Measurements from ENCODE around the gene PRTN3.

The PRTN3 gene

GRCh38 chr19:810077-810855, 30.5 kb upstream of the PRTN3 start:
- no peak for TF ChIP-seq CTCF (IDR thresholded peaks at IDR 0.05; ENCODE audit: low read depth, low read length)
- no peak overlapping the region for H3K4me3 ChIP-seq (replicated peaks in 1 of 2; ENCODE audit: low read depth in 2 of 2, low read length in 2 of 2)
- no peak for DNase-seq (ENCODE audit: low read depth in 2 of 2)

GRCh38 chr19:810883-811489, 29.8 kb upstream of the PRTN3 start:
- H3K4me3 ChIP-seq (replicated peaks in 1 of 2; ENCODE audit: low read depth in 2 of 2, low read length in 2 of 2): no peak overlapping the region
- DNase-seq (ENCODE audit: low read depth in 2 of 2): no peak
- no peak for TF ChIP-seq CTCF (IDR thresholded peaks at IDR 0.05; ENCODE audit: low read depth, low read length)

GRCh38 chr19:811506-812048, 29.2 kb upstream of the PRTN3 start:
- no peak for TF ChIP-seq CTCF (IDR thresholded peaks at IDR 0.05; ENCODE audit: low read depth, low read length)
- H3K4me3 ChIP-seq (replicated peaks in 1 of 2; ENCODE audit: low read depth in 2 of 2, low read length in 2 of 2): no peak overlapping the region
- no peak for DNase-seq (ENCODE audit: low read depth in 2 of 2)

GRCh38 chr19:812049-812746, 28.6 kb upstream of the PRTN3 start:
- no peak for DNase-seq (ENCODE audit: low read depth in 2 of 2)
- H3K4me3 ChIP-seq (replicated peaks in 1 of 2; ENCODE audit: low read depth in 2 of 2, low read length in 2 of 2): no peak overlapping the region
- no peak for TF ChIP-seq CTCF (IDR thresholded peaks at IDR 0.05; ENCODE audit: low read depth, low read length)

- DNase-seq (ENCODE audit: low read depth in 2 of 2): no peak
- no peak for TF ChIP-seq CTCF (IDR thresholded peaks at IDR 0.05; ENCODE audit: low read depth, low read length)
- H3K4me3 ChIP-seq (replicated peaks in 1 of 2; ENCODE audit: low read depth in 2 of 2, low read length in 2 of 2): no peak overlapping the region
Measured at GRCh38 chr19:812747-813218, 28.0 kb upstream of the PRTN3 start.

- no peak overlapping the region for H3K4me3 ChIP-seq (replicated peaks in 1 of 2; ENCODE audit: low read depth in 2 of 2, low read length in 2 of 2)
- TF ChIP-seq CTCF (IDR thresholded peaks at IDR 0.05; ENCODE audit: low read depth, low read length): no peak
- no peak for DNase-seq (ENCODE audit: low read depth in 2 of 2)
Measured at GRCh38 chr19:813219-814151, 27.3 kb upstream of the PRTN3 start.

Measured in cardiac fibroblast (primary cell).